ENCODE data around the gene SLC13A5.

SLC13A5 gene

DNA sequence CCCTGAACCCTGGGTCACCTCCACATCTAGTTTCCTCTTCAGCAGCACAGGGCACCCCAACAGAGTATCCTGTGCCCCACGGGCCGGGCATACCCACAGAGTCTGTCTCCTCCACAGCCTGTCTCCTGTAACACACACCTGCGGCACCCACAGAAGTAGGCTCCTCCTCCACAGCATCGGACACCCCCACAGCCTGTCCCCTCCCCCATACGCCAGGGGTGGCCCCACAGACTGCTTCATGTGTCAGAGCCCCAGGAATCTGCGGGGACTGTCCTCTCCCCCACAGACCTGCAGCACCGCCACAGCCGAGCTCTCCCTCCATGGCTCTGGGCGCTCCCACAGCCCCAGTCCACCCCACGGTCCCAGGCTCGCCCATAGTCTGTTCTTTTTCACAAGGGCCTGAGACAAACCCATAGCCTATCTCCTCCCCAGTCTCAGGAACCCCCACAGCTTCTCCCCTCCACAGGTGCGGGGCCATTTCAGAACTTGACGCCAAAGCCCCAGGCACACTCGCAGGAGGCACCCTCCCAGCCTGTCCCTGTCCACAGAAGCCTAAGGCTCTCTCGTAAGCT lies 74.1 kb downstream of the SLC13A5 start:
- no peaks in the 10 kb centered on the region for H3K27me3 ChIP-seq (ENCODE audit: insufficient read depth, low read length, poor library complexity, severe bottlenecking)
- H3K36me3 ChIP-seq (ENCODE audit: insufficient read depth, low read length), result peaks cover 8% of the 10 kb centered on the region; the same call in 1 of the 2 replicates
- no peaks in the 10 kb centered on the region for H3F3A ChIP-seq (ENCODE audit: low read depth)
- H3K9ac ChIP-seq (ENCODE audit: low read depth, low read length, poor library complexity, severe bottlenecking), result peak overlapping the region; percentile 76
- peak overlapping the region; percentile 87 for H3K4me2 ChIP-seq (ENCODE audit: low read depth, low read length, poor library complexity, severe bottlenecking)
- no peaks in the 10 kb centered on the region for H3K9me3 ChIP-seq (ENCODE audit: insufficient read depth, low read depth, low read length)
- H3K9me2 ChIP-seq (replicated peaks; ENCODE audit: low read depth, low read length), result no peaks in the 10 kb centered on the region
- no peak for TF ChIP-seq EZH2phosphoT487 (IDR thresholded peaks at IDR 0.05; ENCODE audit: borderline replicate concordance)
- TF ChIP-seq, protein P1, sequence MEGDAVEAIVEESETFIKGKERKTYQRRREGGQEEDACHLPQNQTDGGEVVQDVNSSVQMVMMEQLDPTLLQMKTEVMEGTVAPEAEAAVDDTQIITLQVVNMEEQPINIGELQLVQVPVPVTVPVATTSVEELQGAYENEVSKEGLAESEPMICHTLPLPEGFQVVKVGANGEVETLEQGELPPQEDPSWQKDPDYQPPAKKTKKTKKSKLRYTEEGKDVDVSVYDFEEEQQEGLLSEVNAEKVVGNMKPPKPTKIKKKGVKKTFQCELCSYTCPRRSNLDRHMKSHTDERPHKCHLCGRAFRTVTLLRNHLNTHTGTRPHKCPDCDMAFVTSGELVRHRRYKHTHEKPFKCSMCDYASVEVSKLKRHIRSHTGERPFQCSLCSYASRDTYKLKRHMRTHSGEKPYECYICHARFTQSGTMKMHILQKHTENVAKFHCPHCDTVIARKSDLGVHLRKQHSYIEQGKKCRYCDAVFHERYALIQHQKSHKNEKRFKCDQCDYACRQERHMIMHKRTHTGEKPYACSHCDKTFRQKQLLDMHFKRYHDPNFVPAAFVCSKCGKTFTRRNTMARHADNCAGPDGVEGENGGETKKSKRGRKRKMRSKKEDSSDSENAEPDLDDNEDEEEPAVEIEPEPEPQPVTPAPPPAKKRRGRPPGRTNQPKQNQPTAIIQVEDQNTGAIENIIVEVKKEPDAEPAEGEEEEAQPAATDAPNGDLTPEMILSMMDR (conservative IDR thresholded peaks at IDR 0.05; ENCODE audit: low read length), result no peak
- H4K20me1 ChIP-seq (ENCODE audit: insufficient read depth, low read length, poor library complexity, severe bottlenecking), result peaks cover 22% of the 10 kb centered on the region
- peaks cover 23% of the 10 kb centered on the region for H3K4me1 ChIP-seq (ENCODE audit: insufficient read depth, low read length, poor library complexity, severe bottlenecking)
- peak overlapping the region; percentile 88 for H3K4me3 ChIP-seq (ENCODE audit: low read length, poor library complexity, severe bottlenecking)
- H3K79me2 ChIP-seq (ENCODE audit: insufficient read depth, low read length), result peaks cover 44% of the 10 kb centered on the region
- no peak overlapping the region for H2AFZ ChIP-seq (ENCODE audit: low read length)

DNA sequence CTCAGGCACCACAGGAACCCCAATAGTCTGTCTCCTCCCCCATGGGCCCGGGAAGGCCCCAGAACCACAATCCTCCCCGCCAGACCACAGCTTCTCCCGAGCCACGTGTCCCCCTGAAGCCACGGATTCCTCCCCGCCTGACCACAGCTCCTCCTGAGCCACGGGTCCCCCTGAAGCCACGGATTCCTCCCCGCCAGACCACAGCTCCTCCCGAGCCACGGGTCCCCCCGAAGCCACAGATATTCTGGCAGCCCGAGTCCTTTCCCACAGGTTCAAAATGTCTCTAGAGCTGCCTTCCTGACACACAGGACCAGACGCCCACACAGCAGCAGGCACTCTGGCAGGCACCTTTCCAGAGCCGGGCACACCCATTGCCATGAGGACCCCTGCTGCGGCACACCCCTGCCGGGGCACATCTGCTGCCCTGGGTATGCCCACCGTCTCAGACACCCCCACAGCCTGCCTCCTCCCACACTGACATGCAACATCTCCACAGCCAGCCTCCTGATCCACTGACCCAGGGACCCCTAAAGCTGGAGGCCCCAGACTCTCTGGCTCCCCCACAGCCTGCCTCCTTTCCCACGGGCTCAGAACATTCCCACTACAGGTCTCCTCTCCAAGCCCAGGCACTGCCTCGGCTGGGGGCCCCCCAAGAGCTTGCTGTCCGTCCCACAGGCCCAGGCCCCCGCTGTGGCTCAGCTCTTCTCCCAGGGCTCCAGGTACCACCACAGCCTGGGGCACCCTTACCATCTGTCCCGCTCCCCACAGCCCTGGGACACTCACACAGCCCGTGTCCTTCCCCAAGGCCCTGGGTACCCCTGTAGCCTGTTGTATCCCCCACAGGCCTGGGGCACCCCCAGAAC lies 74.9 kb downstream of the SLC13A5 start:
- no peaks in the 10 kb centered on the region for H3K9me3 ChIP-seq (ENCODE audit: insufficient read depth, low read depth, low read length)
- H2AFZ ChIP-seq (ENCODE audit: low read length), result no peak overlapping the region
- H3K4me1 ChIP-seq (ENCODE audit: insufficient read depth, low read length, poor library complexity, severe bottlenecking), result peaks cover 23% of the 10 kb centered on the region
- H3K9ac ChIP-seq (ENCODE audit: low read depth, low read length, poor library complexity, severe bottlenecking), result peak overlapping the region; percentile 76
- TF ChIP-seq, protein P1 (conservative IDR thresholded peaks at IDR 0.05; ENCODE audit: low read length), result no peak
- no peak for TF ChIP-seq EZH2phosphoT487 (IDR thresholded peaks at IDR 0.05; ENCODE audit: borderline replicate concordance)
- peaks cover 7% of the 10 kb centered on the region; the same call in 1 of the 2 replicates for H3K36me3 ChIP-seq (ENCODE audit: insufficient read depth, low read length)
- peaks cover 44% of the 10 kb centered on the region for H3K79me2 ChIP-seq (ENCODE audit: insufficient read depth, low read length)
- H3K27me3 ChIP-seq (ENCODE audit: insufficient read depth, low read length, poor library complexity, severe bottlenecking), result no peaks in the 10 kb centered on the region
- peak overlapping the region; percentile 88 for H3K4me3 ChIP-seq (ENCODE audit: low read length, poor library complexity, severe bottlenecking)
- H3K4me2 ChIP-seq (ENCODE audit: low read depth, low read length, poor library complexity, severe bottlenecking), result peak overlapping the region; percentile 87
- H3K9me2 ChIP-seq (replicated peaks; ENCODE audit: low read depth, low read length), result no peaks in the 10 kb centered on the region
- H3F3A ChIP-seq (ENCODE audit: low read depth), result no peaks in the 10 kb centered on the region
- H4K20me1 ChIP-seq (ENCODE audit: insufficient read depth, low read length, poor library complexity, severe bottlenecking), result peaks cover 20% of the 10 kb centered on the region

DNA sequence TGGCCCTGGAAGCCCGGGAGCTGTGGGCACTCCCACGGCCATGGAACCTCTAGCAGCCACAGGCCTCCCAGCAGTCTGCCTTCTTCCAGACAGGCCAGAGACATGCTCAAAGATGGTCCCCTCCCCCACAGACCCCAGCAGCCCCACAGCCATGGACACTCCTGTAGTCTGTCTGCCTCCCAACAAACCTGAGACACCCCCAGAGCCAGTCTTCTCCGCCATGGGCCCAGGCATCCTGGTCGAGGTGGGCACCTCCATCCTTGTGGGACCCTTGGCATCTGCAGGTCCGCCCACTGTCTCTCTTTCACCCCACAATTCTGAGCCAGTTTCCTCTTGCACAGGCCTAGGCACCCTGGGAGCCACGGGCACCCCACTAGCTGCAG lies 75.7 kb downstream of the SLC13A5 start:
- Histone ChIP-seq H3K4me2 (ENCODE audit: low read depth, low read length, poor library complexity, severe bottlenecking) (no peak overlapping the region), H3K27me3 (ENCODE audit: insufficient read depth, low read length, poor library complexity, severe bottlenecking) (no peaks in the 10 kb centered on the region), H3K4me1 (ENCODE audit: insufficient read depth, low read length, poor library complexity, severe bottlenecking) (peaks cover 20% of the 10 kb centered on the region), H3K79me2 (ENCODE audit: insufficient read depth, low read length) (peaks cover 37% of the 10 kb centered on the region), H3F3A (ENCODE audit: low read depth) (no peaks in the 10 kb centered on the region), H3K9me2 (replicated peaks; ENCODE audit: low read depth, low read length) (no peaks in the 10 kb centered on the region), H3K9me3 (ENCODE audit: insufficient read depth, low read depth, low read length) (no peaks in the 10 kb centered on the region), H4K20me1 (ENCODE audit: insufficient read depth, low read length, poor library complexity, severe bottlenecking) (peaks cover 16% of the 10 kb centered on the region), H3K36me3 (ENCODE audit: insufficient read depth, low read length) (peaks cover 14% of the 10 kb centered on the region; the same call in 1 of the 2 replicates), H2AFZ (ENCODE audit: low read length) (no peak overlapping the region), H3K9ac (ENCODE audit: low read depth, low read length, poor library complexity, severe bottlenecking) (no peak overlapping the region), H3K4me3 (ENCODE audit: low read length, poor library complexity, severe bottlenecking) (no peak overlapping the region)
- no peak for TF ChIP-seq EZH2phosphoT487 (IDR thresholded peaks at IDR 0.05; ENCODE audit: borderline replicate concordance)
- TF ChIP-seq, protein P1 (conservative IDR thresholded peaks at IDR 0.05; ENCODE audit: low read length), result no peak
